BLaER1 (cell line): ENCODE results near the gene DNAH12.

Experiments used
- H3K27ac ChIP-seq: shearing (Covaris generic); formaldehyde crosslinking; 2 replicates; pipeline ENCODE4 v1.8.1; 2022
- H3K27me3 ChIP-seq: shearing (Covaris generic); formaldehyde crosslinking; 2 replicates; pipeline ENCODE4 v1.8.1; 2022
- H3K36me3 ChIP-seq: shearing (Covaris generic); formaldehyde crosslinking; 2 replicates; pipeline ENCODE4 v1.8.1; 2022
- H3K4me1 ChIP-seq: shearing (Covaris generic); formaldehyde crosslinking; 2 replicates; pipeline ENCODE4 v1.8.1; 2022
- H3K4me2 ChIP-seq: shearing (Covaris generic); formaldehyde crosslinking; 2 replicates; pipeline ENCODE4 v1.8.1; 2022
- H3K4me3 ChIP-seq: shearing (Covaris generic); formaldehyde crosslinking; 2 replicates; pipeline ENCODE4 v1.8.1; 2022
- H3K9ac ChIP-seq: shearing (Covaris generic); formaldehyde crosslinking; 2 replicates; pipeline ENCODE4 v1.8.1; 2022
- H3K9me3 ChIP-seq: shearing (Covaris generic); formaldehyde crosslinking; 2 replicates; pipeline ENCODE4 v1.8.1; 2022
- H4K20me1 ChIP-seq: shearing (Covaris generic); formaldehyde crosslinking; 2 replicates; pipeline ENCODE4 v1.8.1; 2022
- Cebpa-rat ChIP-seq: shearing (Covaris generic); IDR thresholded peaks from 2 replicates; pipeline ENCODE4 v1.8.1; 2022

DNAH12 gene

DNA sequence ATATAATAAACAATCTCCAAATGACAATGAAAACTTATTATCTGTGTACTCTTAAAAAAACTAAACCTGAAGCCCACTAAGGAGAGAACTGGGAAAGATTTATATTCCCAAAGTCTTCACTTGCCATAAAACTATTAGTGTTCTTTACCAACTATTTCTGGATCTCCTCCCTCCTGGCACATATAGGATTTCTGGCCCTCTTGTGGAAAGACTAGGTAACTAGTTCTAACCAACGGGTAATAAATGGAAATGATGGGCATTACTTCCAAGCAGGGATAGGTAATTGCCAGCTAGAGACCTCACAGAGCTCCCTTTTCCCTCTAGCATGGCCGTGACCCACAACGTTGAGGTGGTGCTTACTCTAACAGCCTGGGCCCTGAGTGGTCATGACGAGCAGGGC lies 110.1 kb downstream of the DNAH12 start:
- Histone ChIP-seq H3K4me3 (no peak overlapping the region), H3K9me3 (no peaks in the 10 kb centered on the region), H3K9ac (no peak overlapping the region), H4K20me1 (no peaks in the 10 kb centered on the region), H3K4me1 (no peaks in the 10 kb centered on the region), H3K27ac (no peak overlapping the region), H3K36me3 (no peaks in the 10 kb centered on the region), H3K27me3 (no peaks in the 10 kb centered on the region), H3K4me2 (no peak overlapping the region)
- TF ChIP-seq Cebpa-rat: no peak

DNA sequence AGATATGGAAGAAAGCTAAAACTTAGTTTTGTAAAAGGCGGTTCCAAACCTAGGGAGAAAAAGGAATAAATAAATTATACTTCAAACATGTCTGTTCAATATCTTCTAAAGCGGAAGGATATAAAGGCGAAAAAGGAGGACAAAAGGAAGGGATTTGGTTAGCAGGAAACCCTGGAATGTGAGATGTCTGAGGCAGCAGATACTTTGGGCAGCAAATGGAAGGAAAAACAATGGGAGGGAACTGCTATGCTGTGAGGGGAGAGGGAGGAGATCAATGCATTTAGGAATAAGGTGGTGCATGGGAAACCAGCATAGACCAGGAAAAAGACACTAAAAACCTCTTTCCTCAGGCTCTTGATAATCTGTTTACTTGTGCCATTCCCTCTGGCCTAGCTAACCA lies 120.8 kb downstream of the DNAH12 start:
- no peaks in the 10 kb centered on the region for H3K9me3 ChIP-seq

DNA sequence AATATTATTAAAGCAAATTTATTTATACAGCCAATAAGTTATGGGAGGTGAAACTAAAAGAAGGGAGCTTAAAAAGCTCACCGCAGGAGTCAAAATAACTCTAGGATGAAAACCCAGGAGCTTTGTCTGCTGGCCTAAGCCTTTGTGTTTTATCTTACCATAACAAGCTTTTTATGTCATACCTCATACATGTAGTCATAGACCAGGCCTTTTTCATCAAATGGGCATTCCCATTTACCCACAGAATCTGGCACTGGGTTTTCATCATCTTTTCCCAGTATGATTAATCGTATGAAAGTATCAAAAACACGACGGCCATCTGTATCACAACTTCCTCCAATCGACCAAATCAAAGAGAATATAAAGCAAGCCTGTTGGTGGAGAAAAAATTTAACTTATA lies 122.8 kb downstream of the DNAH12 start:
- no peak for TF ChIP-seq Cebpa-rat
- H3K4me2 ChIP-seq: no peak overlapping the region
- H3K4me1 ChIP-seq: no peaks in the 10 kb centered on the region
- no peaks in the 10 kb centered on the region for H3K9me3 ChIP-seq
- no peak overlapping the region for H3K4me3 ChIP-seq
- H4K20me1 ChIP-seq: no peaks in the 10 kb centered on the region
- no peak overlapping the region for H3K9ac ChIP-seq
- no peaks in the 10 kb centered on the region for H3K27me3 ChIP-seq
- H3K27ac ChIP-seq: no peak overlapping the region
- no peaks in the 10 kb centered on the region for H3K36me3 ChIP-seq

More for the DNA sequence above, 120.8 kb downstream of the DNAH12 start:
- no peak overlapping the region for H3K4me3 ChIP-seq
- no peaks in the 10 kb centered on the region for H3K36me3 ChIP-seq
- TF ChIP-seq Cebpa-rat: no peak
- H3K27me3 ChIP-seq: no peaks in the 10 kb centered on the region
- no peak overlapping the region for H3K27ac ChIP-seq
- H3K9ac ChIP-seq: no peak overlapping the region
- no peak overlapping the region for H3K4me2 ChIP-seq
- no peaks in the 10 kb centered on the region for H3K4me1 ChIP-seq
- no peaks in the 10 kb centered on the region for H4K20me1 ChIP-seq

DNA sequence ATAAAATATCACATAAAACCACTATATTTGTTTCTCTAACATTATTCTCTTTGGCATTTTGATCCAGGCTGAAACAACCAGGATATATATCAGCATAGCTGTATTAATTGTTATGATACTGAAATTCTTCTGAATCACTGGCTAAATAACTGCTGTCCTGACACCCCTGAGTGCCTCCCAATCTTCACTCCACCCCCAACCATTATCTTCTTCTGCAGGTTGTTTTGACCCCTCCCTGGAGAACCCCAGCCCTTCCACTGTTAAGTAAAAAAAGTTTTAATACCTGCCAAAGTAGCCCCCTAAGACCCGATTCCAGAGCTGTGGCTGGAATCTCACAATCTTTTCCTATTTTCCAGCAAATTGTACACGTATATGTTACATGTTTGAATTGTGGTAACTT lies 124.1 kb downstream of the DNAH12 start:
- no peaks in the 10 kb centered on the region for H3K27me3 ChIP-seq
- H3K4me2 ChIP-seq: no peak overlapping the region
- no peak overlapping the region for H3K27ac ChIP-seq
- no peaks in the 10 kb centered on the region for H4K20me1 ChIP-seq
- no peaks in the 10 kb centered on the region for H3K36me3 ChIP-seq
- no peaks in the 10 kb centered on the region for H3K4me1 ChIP-seq
- no peaks in the 10 kb centered on the region for H3K9me3 ChIP-seq
- no peak overlapping the region for H3K9ac ChIP-seq
- no peak overlapping the region for H3K4me3 ChIP-seq
- no peak for TF ChIP-seq Cebpa-rat

DNA sequence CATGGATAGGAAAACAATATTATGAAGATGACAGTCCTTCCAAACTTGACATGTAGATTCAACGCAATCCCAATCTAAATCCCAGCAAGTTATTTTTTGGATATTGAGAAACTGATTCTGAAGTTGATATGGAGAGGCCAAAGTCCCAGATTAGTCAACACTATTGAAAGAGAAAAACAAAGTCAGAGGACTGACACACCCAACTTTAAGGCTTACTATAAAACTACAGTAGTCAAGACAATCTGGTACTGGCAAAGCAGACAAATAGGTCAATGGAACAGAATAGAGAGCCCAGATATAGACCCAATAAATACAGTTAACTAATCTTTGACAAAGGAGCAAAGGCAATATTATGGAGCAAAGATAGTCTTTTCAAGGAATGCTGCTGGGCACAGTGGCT lies 132.4 kb downstream of the DNAH12 start:
- no peaks in the 10 kb centered on the region for H3K4me1 ChIP-seq
- no peaks in the 10 kb centered on the region for H3K36me3 ChIP-seq
- H3K4me3 ChIP-seq: no peak overlapping the region
- H3K9ac ChIP-seq: no peak overlapping the region
- no peaks in the 10 kb centered on the region for H4K20me1 ChIP-seq
- no peak for TF ChIP-seq Cebpa-rat
- H3K27me3 ChIP-seq: no peaks in the 10 kb centered on the region
- H3K9me3 ChIP-seq: no peaks in the 10 kb centered on the region
- no peak overlapping the region for H3K4me2 ChIP-seq
- no peak overlapping the region for H3K27ac ChIP-seq

DNA sequence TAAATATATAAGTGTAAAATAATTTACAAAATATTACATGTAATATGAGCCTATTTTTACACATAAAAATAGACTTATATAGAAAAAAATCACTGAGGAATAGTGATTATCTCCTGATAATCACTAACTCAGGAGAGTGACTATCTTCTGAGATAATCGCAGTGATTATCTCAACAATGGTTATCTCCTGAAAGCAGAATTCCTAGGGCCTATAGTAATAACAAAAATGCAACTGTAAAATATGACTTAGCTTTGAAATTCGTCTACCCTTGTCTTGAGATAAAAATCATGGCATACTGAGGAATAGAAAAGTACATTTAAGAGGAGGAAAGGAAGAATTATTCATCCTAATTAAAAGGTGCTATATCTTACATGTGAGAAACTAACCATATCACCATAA lies 134.7 kb downstream of the DNAH12 start:
- no peaks in the 10 kb centered on the region for H3K4me1 ChIP-seq
- H3K27ac ChIP-seq: no peak overlapping the region
- no peak overlapping the region for H3K4me3 ChIP-seq
- H3K27me3 ChIP-seq: no peaks in the 10 kb centered on the region
- H3K9me3 ChIP-seq: no peaks in the 10 kb centered on the region
- TF ChIP-seq Cebpa-rat: no peak
- no peaks in the 10 kb centered on the region for H4K20me1 ChIP-seq
- H3K36me3 ChIP-seq: no peaks in the 10 kb centered on the region
- no peak overlapping the region for H3K4me2 ChIP-seq
- no peak overlapping the region for H3K9ac ChIP-seq

DNA sequence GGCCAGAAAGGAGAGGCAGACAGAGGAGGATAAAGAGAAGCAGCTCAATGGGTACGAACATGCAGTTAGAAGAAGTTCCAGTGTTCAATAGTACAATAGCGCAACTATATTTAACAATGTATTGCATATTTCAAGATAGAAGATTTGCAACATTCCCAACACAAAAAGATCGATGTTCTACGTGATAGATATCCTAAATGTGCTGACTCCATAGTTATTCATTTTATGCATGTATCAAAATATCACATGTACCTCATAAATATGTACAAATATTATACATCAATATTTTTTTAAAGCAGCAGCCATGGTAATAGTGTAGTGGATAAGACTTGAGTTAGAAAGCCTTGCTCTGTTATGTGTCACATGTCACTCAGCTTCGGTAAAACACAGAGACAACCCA lies 141.5 kb downstream of the DNAH12 start:
- H3K4me2 ChIP-seq: no peak overlapping the region
- no peak overlapping the region for H3K9ac ChIP-seq
- H3K36me3 ChIP-seq: no peaks in the 10 kb centered on the region
- H3K4me3 ChIP-seq: no peak overlapping the region
- H4K20me1 ChIP-seq: no peaks in the 10 kb centered on the region
- no peak for TF ChIP-seq Cebpa-rat
- no peak overlapping the region for H3K27ac ChIP-seq
- H3K27me3 ChIP-seq: no peaks in the 10 kb centered on the region
- peaks cover 2% of the 10 kb centered on the region; the same call in 1 of the 2 replicates for H3K4me1 ChIP-seq
- H3K9me3 ChIP-seq: peaks cover 14% of the 10 kb centered on the region

DNA sequence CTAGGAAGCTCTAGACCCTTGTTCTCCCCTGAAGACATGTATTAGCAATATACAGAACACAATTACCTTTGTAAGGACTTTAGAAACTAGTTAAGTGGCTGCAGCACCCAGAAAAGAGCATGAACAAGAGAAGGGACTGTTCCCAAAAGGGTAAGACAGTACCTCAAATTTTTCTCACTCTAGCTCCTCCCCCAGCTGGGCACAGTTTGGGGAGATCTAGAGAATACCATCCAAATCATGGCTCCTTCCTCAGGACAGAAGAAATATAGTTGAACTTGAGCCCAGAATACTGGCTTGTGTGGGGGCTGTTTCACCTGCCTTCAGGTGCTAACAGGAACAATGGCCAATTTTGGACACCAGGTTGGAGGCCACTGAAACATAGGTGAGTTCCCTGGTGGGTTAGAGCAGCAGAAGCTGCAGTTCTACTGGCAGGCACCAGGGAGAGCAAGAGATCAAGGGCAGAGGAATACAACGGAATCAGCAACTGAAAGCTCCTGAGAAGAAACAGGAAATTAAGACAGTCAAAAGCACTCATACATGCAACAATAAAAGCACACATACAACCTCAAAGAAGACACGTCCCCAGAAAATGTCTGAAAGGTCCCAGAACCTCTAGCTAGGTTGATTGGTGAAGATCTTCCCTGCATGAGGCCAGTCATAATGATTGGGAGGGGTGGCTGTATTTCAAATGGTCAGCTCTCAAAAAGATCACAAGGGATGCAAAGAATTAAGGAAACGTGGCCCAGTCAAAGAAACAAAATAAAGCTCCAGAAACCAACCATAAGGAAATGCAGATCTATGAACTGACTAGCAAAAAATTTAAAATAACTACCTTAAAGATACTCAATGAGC lies 146.7 kb downstream of the DNAH12 start:
- Histone ChIP-seq H3K4me3 (no peak overlapping the region), H3K9ac (no peak overlapping the region), H3K36me3 (no peaks in the 10 kb centered on the region), H3K4me1 (peaks cover 10% of the 10 kb centered on the region; the same call in 1 of the 2 replicates), H3K27ac (no peak overlapping the region), H3K9me3 (peaks cover 14% of the 10 kb centered on the region), H4K20me1 (no peaks in the 10 kb centered on the region), H3K27me3 (no peaks in the 10 kb centered on the region), H3K4me2 (peak overlapping the region; percentile 26; the same call in 1 of the 2 replicates)
- TF ChIP-seq Cebpa-rat: no peak

DNA sequence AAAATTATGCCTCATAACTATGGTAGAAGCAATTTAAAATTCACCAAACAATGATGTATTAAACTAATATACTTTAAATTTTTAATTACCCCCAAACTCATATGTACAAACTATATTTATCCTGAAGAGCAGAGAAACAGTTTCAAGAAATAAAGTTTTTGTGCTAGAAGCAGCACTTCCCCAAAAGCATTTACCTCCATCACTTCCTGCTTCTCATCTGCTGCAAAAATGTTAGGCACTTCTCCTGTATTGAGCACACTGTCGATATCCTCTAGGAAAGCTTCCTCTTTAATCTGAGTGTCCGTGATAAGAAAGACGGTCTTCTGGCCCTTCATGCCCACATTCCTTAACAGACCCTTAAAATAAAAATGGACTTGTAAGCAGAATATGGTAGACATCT lies 150.2 kb downstream of the DNAH12 start:
- Histone ChIP-seq H4K20me1 (no peaks in the 10 kb centered on the region), H3K9me3 (peaks cover 9% of the 10 kb centered on the region), H3K36me3 (no peaks in the 10 kb centered on the region), H3K27me3 (no peaks in the 10 kb centered on the region), H3K4me2 (0 out of 2 replicates have a peak overlapping the region, but pooled peaks have one; percentile 2), H3K27ac (no peak overlapping the region), H3K9ac (no peak overlapping the region), H3K4me1 (peaks cover 10% of the 10 kb centered on the region; the same call in 1 of the 2 replicates), H3K4me3 (no peak overlapping the region)
- TF ChIP-seq Cebpa-rat: no peak

DNA sequence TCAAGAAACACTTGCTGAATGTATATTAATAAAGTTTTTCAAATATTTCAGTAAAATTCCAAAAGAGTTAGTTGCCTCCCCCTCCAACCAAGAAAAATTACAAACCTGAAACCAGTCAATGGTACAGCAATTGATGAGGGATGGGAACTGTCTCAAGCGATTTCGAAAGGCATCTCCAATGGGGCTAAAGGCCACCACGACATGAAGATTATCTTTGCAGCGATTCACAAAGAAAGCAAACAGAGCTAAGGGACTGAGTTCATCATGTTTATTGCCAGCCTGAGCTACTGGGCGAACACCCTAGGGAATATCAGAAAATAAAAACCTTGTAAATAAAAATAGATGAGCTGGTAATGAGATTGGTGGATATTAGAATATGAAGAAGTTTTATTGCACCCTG lies 152.4 kb downstream of the DNAH12 start:
- H3K9me3 ChIP-seq: no peaks in the 10 kb centered on the region
- H3K4me1 ChIP-seq: peaks cover 5% of the 10 kb centered on the region; the same call in 1 of the 2 replicates
- no peaks in the 10 kb centered on the region for H4K20me1 ChIP-seq
- H3K4me2 ChIP-seq: no peak overlapping the region
- H3K27me3 ChIP-seq: no peaks in the 10 kb centered on the region
- no peak overlapping the region for H3K27ac ChIP-seq
- no peak for TF ChIP-seq Cebpa-rat
- no peaks in the 10 kb centered on the region for H3K36me3 ChIP-seq
- H3K9ac ChIP-seq: no peak overlapping the region
- H3K4me3 ChIP-seq: no peak overlapping the region
